HUDEP-2 (cell line): Measurements from ENCODE around the gene PTPRM.

ENCODE experiments used
- DNase-seq, 76 experiments: peaks; one replicate each; lab custom pipeline; 2025; ENCODE audit not compliant: unreplicated experiment in 76 of 76; lab: John Stamatoyannopoulos, UW

PTPRM gene

GRCh38 chr18:8133888-8134287 lies 566.8 kb downstream of the PTPRM start:
- DNase-seq: no peak

GRCh38 chr18:8139127-8139527 lies 572.0 kb downstream of the PTPRM start:
- no peak for DNase-seq

GRCh38 chr18:8139891-8140406 lies 572.8 kb downstream of the PTPRM start:
- DNase-seq: no peak

- DNase-seq: no peak
These were observed 573.9 kb downstream of the PTPRM start for GRCh38 chr18:8140841-8141501.

- no peak for DNase-seq
These were observed 575.1 kb downstream of the PTPRM start for GRCh38 chr18:8142131-8142711.

GRCh38 chr18:8142932-8143331 lies 575.8 kb downstream of the PTPRM start:
- no peak for DNase-seq

- no peak for DNase-seq
These were observed 584.1 kb downstream of the PTPRM start for GRCh38 chr18:8151181-8151580.

- DNase-seq: no peak
These were observed 586.9 kb downstream of the PTPRM start for GRCh38 chr18:8153887-8154583.

- DNase-seq: no peak
These were observed 595.7 kb downstream of the PTPRM start for GRCh38 chr18:8162802-8163201.

GRCh38 chr18:8163286-8163959 lies 596.3 kb downstream of the PTPRM start:
- DNase-seq: no peak

GRCh38 chr18:8165095-8165494 lies 598.0 kb downstream of the PTPRM start:
- DNase-seq: no peak

- no peak for DNase-seq
These were observed 599.9 kb downstream of the PTPRM start for GRCh38 chr18:8167026-8167425.

- no peak for DNase-seq
These were observed 600.6 kb downstream of the PTPRM start for GRCh38 chr18:8167673-8168072.

- no peak for DNase-seq
These were observed 602.6 kb downstream of the PTPRM start for GRCh38 chr18:8169722-8170121.

GRCh38 chr18:8174771-8175170 lies 607.7 kb downstream of the PTPRM start:
- no peak for DNase-seq

GRCh38 chr18:8175501-8176061 lies 608.5 kb downstream of the PTPRM start:
- no peak for DNase-seq

GRCh38 chr18:8176109-8176508 lies 609.0 kb downstream of the PTPRM start:
- DNase-seq: no peak

GRCh38 chr18:8176554-8176953 lies 609.4 kb downstream of the PTPRM start:
- DNase-seq: no peak

GRCh38 chr18:8177330-8178016 lies 610.4 kb downstream of the PTPRM start:
- DNase-seq: no peak

GRCh38 chr18:8186413-8186812 lies 619.3 kb downstream of the PTPRM start:
- no peak for DNase-seq
